Hematopoietic multipotent progenitor cell treated with erythropoietin and hydrocortisone succinate and interleukin-3 and kit ligand, for 6 days (in vitro differentiated cells): ENCODE results near the gene LPP.

Experiments
- DNase-seq: peaks from one replicate; pipeline ENCODE4 v3.0.0-alpha.2; 2015

LPP gene

GRCh38 chr3:188135271-188135670 is 18.7 kb upstream of the LPP start:
- DNase-seq: no peak

- DNase-seq: peak; percentile 70
These were observed 16.9 kb upstream of the LPP start for GRCh38 chr3:188137051-188137450.

GRCh38 chr3:188139466-188139865 is 14.5 kb upstream of the LPP start:
- DNase-seq: no peak

- DNase-seq: no peak
These were observed 7.7 kb upstream of the LPP start for GRCh38 chr3:188146219-188146618.

GRCh38 chr3:188147782-188148181 is 6.2 kb upstream of the LPP start:
- DNase-seq: no peak

DNA sequence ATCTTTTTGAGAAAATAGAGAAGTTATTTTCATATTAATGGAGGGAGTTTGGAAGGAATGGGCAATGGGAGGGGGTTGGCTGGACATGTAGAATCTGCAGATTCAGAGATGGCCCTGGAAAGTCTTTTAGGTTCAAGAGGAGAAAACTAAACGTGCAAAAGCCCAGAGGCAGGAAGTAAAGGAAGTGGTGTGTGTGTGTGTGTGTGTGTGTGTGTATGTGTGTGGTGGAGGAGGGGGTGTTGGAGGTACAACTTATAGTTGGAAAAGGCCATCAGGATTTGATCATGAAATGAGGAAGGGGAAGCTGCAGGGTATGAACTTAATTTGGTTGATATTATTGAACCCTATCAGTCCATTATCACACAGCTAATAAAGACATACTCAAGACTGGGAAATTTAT is 5.6 kb upstream of the LPP start:
- DNase-seq: no peak

- no peak for DNase-seq
These were observed 4.4 kb upstream of the LPP start for GRCh38 chr3:188149587-188149986.

DNA sequence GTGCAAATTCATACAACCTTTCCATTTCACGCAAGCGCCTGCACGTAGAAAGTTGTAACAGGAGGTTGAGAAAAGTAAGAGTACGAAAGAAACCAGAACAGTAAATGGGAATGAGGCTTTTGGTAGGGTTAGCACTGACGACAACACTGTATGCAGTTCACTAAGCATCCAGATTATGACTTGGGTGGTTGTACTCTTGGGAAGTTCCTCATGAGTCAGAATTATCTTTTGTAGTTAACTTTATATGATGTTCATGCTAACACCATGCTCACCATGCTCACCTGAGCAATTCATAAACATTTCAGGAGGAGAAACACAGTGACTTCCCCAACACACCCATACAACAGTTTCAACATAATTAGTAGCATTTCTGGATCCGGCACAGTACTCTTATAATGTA is 3.0 kb upstream of the LPP start:
- no peak for DNase-seq

GRCh38 chr3:188151438-188151837 is 2.5 kb upstream of the LPP start:
- no peak for DNase-seq

DNA sequence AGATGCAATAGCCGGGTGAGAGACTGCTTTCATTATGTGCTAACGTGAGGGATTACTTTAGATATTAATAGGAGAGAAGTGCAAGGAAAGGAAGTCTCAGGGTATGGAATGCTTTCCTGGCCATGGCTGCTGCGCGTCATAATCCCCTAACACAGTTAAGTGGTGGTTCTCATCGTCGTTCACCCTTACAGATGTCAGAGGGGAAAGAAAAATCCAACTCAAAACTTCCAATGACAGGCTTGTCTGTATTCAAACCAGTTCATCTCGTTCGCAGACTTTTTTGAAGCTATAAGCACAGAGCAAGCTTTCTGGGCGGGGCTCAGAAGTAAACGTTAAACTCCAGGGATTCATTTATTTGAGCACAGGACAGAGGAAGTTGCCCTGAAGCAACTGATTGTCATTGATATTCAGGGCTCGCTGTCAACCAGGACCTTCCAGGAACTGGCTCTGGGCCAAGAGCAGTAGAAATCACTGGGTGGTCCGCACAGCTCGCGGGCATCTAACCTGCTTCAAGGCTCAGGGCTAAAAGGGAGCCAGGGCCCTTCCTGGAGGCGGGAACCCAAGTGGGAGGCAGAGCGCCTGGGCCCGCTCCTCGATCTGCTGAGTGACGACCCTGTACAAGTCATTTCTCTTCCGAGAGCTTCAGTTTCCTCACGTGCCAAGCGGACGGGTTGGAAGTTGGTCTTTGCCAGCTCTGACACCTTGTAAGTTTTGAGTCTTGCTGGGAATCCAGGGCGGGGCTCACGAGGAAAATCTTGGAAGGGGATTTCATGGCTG is 1.1 kb upstream of the LPP start:
- DNase-seq: peak; percentile 40

DNA sequence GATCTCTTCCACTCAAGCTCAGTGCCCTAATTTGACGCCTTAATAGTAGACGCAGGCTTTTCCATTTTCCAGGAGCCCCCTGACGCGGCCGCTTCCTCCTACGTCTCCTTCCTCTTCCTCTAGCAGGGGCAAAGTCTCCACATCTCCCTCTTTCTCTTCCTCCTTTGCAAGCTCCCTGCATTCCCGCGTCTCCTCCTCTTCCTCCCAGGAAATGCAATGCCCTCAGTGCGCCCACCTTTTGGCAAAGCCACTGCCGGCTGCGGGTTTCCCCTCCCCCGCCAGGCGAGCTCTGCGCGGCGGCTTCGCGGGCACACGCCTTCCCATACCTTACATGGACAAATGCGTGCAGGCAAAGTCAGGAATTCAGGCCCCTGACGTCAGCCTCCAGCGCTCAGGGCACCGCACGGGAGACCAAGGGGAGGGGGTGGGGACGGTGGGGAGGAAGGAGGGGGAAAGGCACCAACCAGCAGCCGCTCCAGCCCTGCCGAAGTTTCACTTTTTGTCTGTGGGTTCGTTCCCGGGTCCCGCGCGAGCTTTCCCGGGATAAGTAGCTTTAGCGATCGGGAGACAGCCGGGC is 432 bp upstream of the LPP start:
- DNase-seq: peak; percentile 56

GRCh38 chr3:188154809-188155574 is 1.0 kb downstream of the LPP start:
- DNase-seq: no peak

- peak; percentile 11 for DNase-seq
These were observed 2.1 kb downstream of the LPP start for GRCh38 chr3:188156056-188156455.

GRCh38 chr3:188157407-188157806 is 3.5 kb downstream of the LPP start:
- no peak for DNase-seq

GRCh38 chr3:188157971-188158370 is 4.0 kb downstream of the LPP start:
- DNase-seq: no peak

DNA sequence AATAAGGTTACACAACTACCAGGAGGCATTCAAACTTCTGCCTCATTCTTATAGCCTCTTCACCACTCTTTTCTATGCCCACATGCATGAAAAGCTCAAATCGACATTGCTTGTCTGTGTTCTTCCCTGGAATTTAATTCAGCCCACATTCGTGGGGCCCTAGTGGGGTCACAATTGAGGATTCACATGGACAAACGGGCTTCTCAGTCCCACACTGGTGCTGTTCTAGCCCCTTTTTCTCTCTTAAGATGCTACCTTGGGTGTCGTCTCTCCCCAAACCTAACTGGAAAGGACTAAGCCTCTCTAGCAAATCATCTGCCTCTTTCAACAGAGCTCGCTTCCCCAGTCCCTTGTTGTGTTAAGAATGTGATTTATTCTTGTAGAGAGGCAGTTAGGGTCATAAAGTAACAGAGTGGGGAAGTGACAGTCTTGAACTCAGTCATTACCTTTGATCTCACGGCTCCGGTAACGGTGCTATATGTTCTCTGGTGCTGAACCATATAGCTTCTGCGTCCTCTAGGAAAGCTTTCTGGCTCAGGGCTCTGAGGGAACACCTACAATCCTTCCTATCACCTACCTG is 4.9 kb downstream of the LPP start:
- DNase-seq: no peak

GRCh38 chr3:188160751-188161150 is 6.8 kb downstream of the LPP start:
- DNase-seq: no peak

- DNase-seq: peak; percentile 30
These were observed 10.3 kb downstream of the LPP start for GRCh38 chr3:188164248-188164687.

DNA sequence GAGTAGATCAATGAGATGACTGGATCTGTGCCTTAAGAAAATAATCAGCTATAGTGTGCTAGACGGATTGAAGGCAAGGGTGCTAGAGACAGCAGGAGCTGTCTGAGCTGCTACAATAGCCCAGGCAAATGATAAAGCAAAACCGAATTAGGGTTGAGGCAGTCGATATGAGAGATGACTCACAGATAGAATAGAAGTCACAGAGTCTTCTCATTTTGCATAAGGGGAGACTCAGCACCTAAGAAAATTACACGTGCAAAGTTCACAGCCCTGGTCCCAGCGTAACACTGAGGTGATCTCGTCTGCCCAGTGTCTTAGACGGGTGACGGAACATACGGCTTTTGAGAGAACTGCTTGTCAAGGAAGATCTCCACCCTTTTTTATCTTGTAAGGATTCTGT is 11.6 kb downstream of the LPP start:
- no peak for DNase-seq

DNA sequence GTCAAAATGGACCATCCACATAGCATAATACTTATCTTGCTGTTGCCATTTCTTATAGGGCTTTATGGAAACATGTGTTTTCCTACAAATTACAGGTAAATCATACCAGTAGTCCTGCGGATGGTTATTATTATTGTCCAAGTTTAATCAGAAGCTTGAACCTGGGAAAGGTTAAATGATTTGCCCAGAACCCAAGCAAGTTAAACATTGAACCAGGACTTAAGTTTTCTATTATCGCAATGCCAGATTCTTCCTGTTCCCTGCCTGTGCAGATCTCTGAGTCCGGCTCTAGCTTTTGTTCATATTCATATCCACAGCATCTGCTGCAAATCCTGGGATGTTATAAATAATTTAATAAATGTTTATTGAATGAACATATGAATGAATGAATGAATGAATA is 12.5 kb downstream of the LPP start:
- DNase-seq: no peak

GRCh38 chr3:188168186-188168585 is 14.2 kb downstream of the LPP start:
- no peak for DNase-seq

DNA sequence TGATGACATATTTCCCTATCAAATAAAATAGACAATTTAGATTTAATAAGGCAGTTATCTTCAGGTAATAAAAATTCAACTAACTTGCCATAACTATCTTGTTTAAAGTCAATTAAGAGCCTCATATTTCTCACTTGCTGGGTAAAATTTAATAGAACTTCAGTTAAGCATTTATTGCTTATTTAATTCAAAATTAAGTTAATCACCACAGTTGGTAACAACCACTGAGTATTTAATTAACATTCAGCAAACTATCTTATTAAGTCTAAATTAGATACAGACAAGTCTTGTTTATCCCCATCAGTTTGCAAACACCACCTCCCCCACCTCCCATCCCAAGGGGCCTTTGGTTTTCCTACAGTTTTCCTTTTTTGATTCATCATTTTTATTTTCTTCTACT is 14.7 kb downstream of the LPP start:
- DNase-seq: no peak

GRCh38 chr3:188169830-188170455 is 16.0 kb downstream of the LPP start:
- no peak for DNase-seq
